ENCODE results near the gene CDK19. TPM values are rescaled to one million over a fixed set of nuclear protein-coding genes. Genes with fewer than 3 reads are reported as not detected.
"Not testable (repeated sequence)": the region's sequence is repeated elsewhere in the genome, so short reads cannot be mapped to it uniquely, and the experiment has no call there.

CDK19 gene
- total and polyA plus RNA-seq, 2 of the 4 experiments (the other 2 are of a cell fraction), result 6.0 to 6.8 TPM

DNA sequence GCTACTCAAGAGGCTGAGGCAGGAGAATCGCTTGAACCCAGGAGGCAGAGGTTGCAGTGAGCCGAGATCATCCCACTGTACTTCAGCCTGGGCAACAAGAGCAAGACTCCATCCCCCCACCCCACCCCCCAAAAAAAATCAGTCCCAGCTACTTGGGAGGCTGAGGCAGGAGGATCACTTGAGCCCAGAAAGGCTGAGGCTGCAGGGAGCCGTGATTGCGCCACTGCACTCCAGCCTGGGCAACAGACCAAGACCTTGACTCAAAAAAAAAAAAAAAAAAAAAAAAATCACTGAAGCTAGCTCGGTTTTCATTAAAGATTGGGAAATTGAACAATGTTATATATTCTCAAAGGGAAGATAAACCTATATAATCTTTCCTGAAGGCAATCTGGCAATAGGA, 20.5 kb upstream of the CDK19 start:
- in situ Hi-C loops (cut with MboI; ENCODE audit: low sequenced_read_pairs); H3K27me3 ChIP-seq (ENCODE audit: control insufficient read depth, insufficient read depth, low read length); intact Hi-C loops (cut with micrococcal nuclease); H4K5ac ChIP-seq (ENCODE audit: low read depth, low read length); CTCF ChIA-PET; H3K79me1 ChIP-seq (ENCODE audit: low read depth in 1 of 2, low read length in 2 of 2); H2BK20ac ChIP-seq (ENCODE audit: low read depth, low read length); dilution Hi-C loops (cut with HindIII; ENCODE audit: low sequenced_read_pairs, unreplicated experiment); ATAC-seq (ENCODE audit: low read depth); H2AK5ac ChIP-seq (ENCODE audit: low read depth, low read length); H2BK5ac ChIP-seq (ENCODE audit: low read depth, low read length, poor library complexity, severe bottlenecking); DNase-seq; H2AFZ ChIP-seq (replicated peaks; ENCODE audit: low read length, poor library complexity); H3K4me3 ChIP-seq (ENCODE audit: insufficient read depth, low read depth, low read length); H3K9me3 ChIP-seq (ENCODE audit: control insufficient read depth, insufficient read depth, low read length); BruUV-seq (replicated peaks); H3K18ac ChIP-seq (ENCODE audit: low read depth, low read length); H3K4me2 ChIP-seq (ENCODE audit: low read depth, low read length); H3K36me3 ChIP-seq (ENCODE audit: control insufficient read depth, insufficient read depth, low read length); H4K8ac ChIP-seq (ENCODE audit: low read depth in 2 of 2, low read length in 2 of 2); H3K14ac ChIP-seq (replicated peaks; ENCODE audit: low read depth, low read length); H4K20me1 ChIP-seq (ENCODE audit: insufficient read depth, low read length); H4K91ac ChIP-seq (ENCODE audit: insufficient read depth, low read depth, low read length); H2AK9ac ChIP-seq (replicated peaks; ENCODE audit: low read depth, low read length, poor library complexity); H3K9ac ChIP-seq (ENCODE audit: low read depth, low read length); H3K23ac ChIP-seq (ENCODE audit: low read depth, low read length); H3K9me1 ChIP-seq (ENCODE audit: insufficient read depth, low read length); H3K56ac ChIP-seq (ENCODE audit: extremely low read depth, insufficient read depth, low read length); H2BK120ac ChIP-seq (ENCODE audit: low read depth, low read length); H3K27ac ChIP-seq (ENCODE audit: insufficient read depth, low read length); H3K4ac ChIP-seq (ENCODE audit: low read depth, low read length); H2BK15ac ChIP-seq (ENCODE audit: low read depth, low read length); H3K4me1 ChIP-seq (ENCODE audit: control insufficient read depth, insufficient read depth, low read length): not testable (repeated sequence)
- POLR2A ChIA-PET (ENCODE audit: unreplicated experiment), result interaction anchor here (0.6 kb wide), 1 partner anchor 39 kb away, joined by 6 read pairs; no protein-coding TSS in a partner anchor
- WGBS, 2 experiments (ENCODE audit: extremely low coverage in 2 of 2, insufficient read length in 1 of 2), result no CpG with 5 or more reads among the region's 5 CpGs

Data from IMR-90 (cell line).